Activated CD8-positive, alpha-beta memory T cell treated with anti-CD3 and anti-CD28 coated beads, Interleukin-2, amount 50 U/mL, for 1 hour (primary cell): ENCODE measurements around the gene SPOCK2.
"Not testable (repeated sequence)": the region's sequence is repeated elsewhere in the genome, so short reads cannot be mapped to it uniquely, and the experiment has no call there.

Experiments used
- DNase-seq: peaks from one replicate; pipeline ENCODE4 v3.0.0-alpha.2; 2020; ENCODE audit errors: extremely low read depth

Gene SPOCK2

GRCh38 chr10:72032409-72033162 is 55.8 kb downstream of the SPOCK2 start:
- not testable (repeated sequence) for DNase-seq

GRCh38 chr10:72031706-72032105 is 56.6 kb downstream of the SPOCK2 start:
- no peak for DNase-seq

GRCh38 chr10:72030762-72031543 is 57.4 kb downstream of the SPOCK2 start:
- no peak for DNase-seq

GRCh38 chr10:72029414-72029813 is 58.9 kb downstream of the SPOCK2 start:
- no peak for DNase-seq

- no peak for DNase-seq
Observed at GRCh38 chr10:72027498-72027897, 60.9 kb downstream of the SPOCK2 start.

- DNase-seq: no peak
Observed at GRCh38 chr10:72026278-72027111, 61.9 kb downstream of the SPOCK2 start.

- no peak for DNase-seq
Observed at GRCh38 chr10:72025832-72026231, 62.5 kb downstream of the SPOCK2 start.

- DNase-seq: no peak
Observed at GRCh38 chr10:72025400-72025799, 63.0 kb downstream of the SPOCK2 start.

- DNase-seq: no peak
Observed at GRCh38 chr10:72024596-72024995, 63.8 kb downstream of the SPOCK2 start.

GRCh38 chr10:72022228-72022627 is 66.1 kb downstream of the SPOCK2 start:
- no peak for DNase-seq

GRCh38 chr10:72020914-72021809 is 67.2 kb downstream of the SPOCK2 start:
- no peak for DNase-seq

- DNase-seq: no peak
Observed at GRCh38 chr10:72019085-72019876, 69.1 kb downstream of the SPOCK2 start.

GRCh38 chr10:72016608-72017300 is 71.6 kb downstream of the SPOCK2 start:
- DNase-seq: no peak

- no peak for DNase-seq
Observed at GRCh38 chr10:72015841-72016240, 72.5 kb downstream of the SPOCK2 start.

GRCh38 chr10:72014785-72015480 is 73.4 kb downstream of the SPOCK2 start:
- DNase-seq: no peak

- no peak for DNase-seq
Observed at GRCh38 chr10:72014197-72014596, 74.2 kb downstream of the SPOCK2 start.

- no peak for DNase-seq
Observed at GRCh38 chr10:72013202-72013945, 75.0 kb downstream of the SPOCK2 start.

- no peak for DNase-seq
Observed at GRCh38 chr10:72012796-72013195, 75.6 kb downstream of the SPOCK2 start.
